Esophagus squamous epithelium (tissue), 5 donors: ENCODE results near the gene LCOR. TPM values are rescaled to one million over a fixed set of nuclear protein-coding genes. Genes with fewer than 3 reads are reported as not detected.

Source experiments
- DNase-seq: peaks from one replicate; lab custom pipeline; 2025; lab: John Stamatoyannopoulos, UW
- H3K27ac ChIP-seq, 4 donors: fragments of 200-600 bp; sonication (generic); one replicate each; pipeline ENCODE4 v1.5.1; 2016 to 2019; ENCODE audit warnings: mild to moderate bottlenecking in 1 of 4
- H3K27me3 ChIP-seq, 4 donors: fragments of 200-600 bp; sonication (generic); 1 replicate in 3 of 4; 2 replicates in 1 of 4; pipeline versions ENCODE4 v1.5.1 to v1.6.0; 2017 to 2021; ENCODE audit warnings: antibody characterized with exemption in 1 of 4
- H3K36me3 ChIP-seq, 3 donors: fragments of 200-600 bp; sonication (generic); one replicate each; pipeline ENCODE4 v1.5.1; 2016 to 2019
- H3K4me1 ChIP-seq, 3 donors: fragments of 200-600 bp; sonication (generic); one replicate each; pipeline ENCODE4 v1.5.1; 2017 to 2019
- H3K4me3 ChIP-seq, 4 donors: fragments of 200-600 bp; sonication (generic); 1 replicate in 3 of 4; 2 replicates in 1 of 4; pipeline ENCODE4 v1.5.1; 2016 to 2019; ENCODE audit warnings: mild to moderate bottlenecking in 2 of 4, moderate library complexity in 1 of 4
- H3K9me3 ChIP-seq, 3 donors: fragments of 200-600 bp; sonication (generic); one replicate each; pipeline ENCODE4 v1.5.1; 2016 to 2019
- POLR2A ChIP-seq, 4 donors: fragments of 450-650 bp; IDR thresholded peaks; one replicate each; pipeline ENCODE4 v1.6.1; 2017; ENCODE audit warnings: antibody characterized with exemption in 4 of 4, mild to moderate bottlenecking in 4 of 4, moderate library complexity in 3 of 4
- WGBS, 2 donors: methylation state at CpG; one replicate each; pipeline ENCODE4 v1.1.5; 2018; 5-methylcytosine and 5-hydroxymethylcytosine counted together
- intact Hi-C: fragments of 100-400 bp; cut with DNase I; formaldehyde crosslinking; loops from one replicate; pipeline ENCODE4 v1.15.0; 2022
- total RNA-seq, 4 donors: library from RNA; depleted of rRNA; stranded (reverse); fragments of >200 nt; gene quantifications; one replicate each; pipeline ENCODE4 v1.1.0, GENCODE V29; 2016
- TF ChIP-seq, protein P1 (sequence below), 6 experiments: fragments of 450-650 bp in 4 of 6; fragments of 200-600 bp in 2 of 6; sonication (generic) in 2 of 6; IDR thresholded peaks; one replicate each; pipeline ENCODE4 v1.5.1; 2016 to 2019; ENCODE audit warnings: antibody characterized with exemption in 6 of 6, mild to moderate bottlenecking in 4 of 6, moderate library complexity in 4 of 6
- donor health status: DM: yes; HTN: yes; CAD: no.

The LCOR gene
- total RNA-seq, 4 donors from 2014 or later = 16.9 to 112 (median 30.4) TPM

DNA sequence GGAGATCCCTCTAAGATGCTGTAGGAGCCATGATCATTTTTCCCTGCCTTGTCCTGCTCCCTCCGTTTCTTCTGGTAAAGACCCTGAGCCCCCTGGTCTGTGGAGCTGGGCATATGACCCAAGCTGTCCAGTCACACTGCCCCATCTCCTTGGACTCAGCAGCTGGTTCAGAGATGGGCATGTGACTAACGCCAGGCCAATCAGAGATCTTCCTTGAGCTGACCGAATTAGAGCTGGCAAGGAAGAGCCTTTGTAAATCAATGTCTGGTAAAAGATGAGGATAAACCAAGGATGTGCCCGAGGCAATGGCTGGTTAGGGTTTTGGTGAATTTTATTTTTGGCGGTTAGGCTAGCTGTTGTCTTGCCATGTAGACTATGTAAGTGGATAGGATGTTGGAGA lies 173.3 kb downstream of the LCOR start:
- no peak for DNase-seq
- intact Hi-C loops = no loop called here
- peaks cover 0 to 24% (median 11%) of the 10 kb centered on the region in 3 donors for H3K9me3 ChIP-seq
- no peak for TF ChIP-seq POLR2A (IDR thresholded peaks at IDR 0.05)
- TF ChIP-seq, protein P1, sequence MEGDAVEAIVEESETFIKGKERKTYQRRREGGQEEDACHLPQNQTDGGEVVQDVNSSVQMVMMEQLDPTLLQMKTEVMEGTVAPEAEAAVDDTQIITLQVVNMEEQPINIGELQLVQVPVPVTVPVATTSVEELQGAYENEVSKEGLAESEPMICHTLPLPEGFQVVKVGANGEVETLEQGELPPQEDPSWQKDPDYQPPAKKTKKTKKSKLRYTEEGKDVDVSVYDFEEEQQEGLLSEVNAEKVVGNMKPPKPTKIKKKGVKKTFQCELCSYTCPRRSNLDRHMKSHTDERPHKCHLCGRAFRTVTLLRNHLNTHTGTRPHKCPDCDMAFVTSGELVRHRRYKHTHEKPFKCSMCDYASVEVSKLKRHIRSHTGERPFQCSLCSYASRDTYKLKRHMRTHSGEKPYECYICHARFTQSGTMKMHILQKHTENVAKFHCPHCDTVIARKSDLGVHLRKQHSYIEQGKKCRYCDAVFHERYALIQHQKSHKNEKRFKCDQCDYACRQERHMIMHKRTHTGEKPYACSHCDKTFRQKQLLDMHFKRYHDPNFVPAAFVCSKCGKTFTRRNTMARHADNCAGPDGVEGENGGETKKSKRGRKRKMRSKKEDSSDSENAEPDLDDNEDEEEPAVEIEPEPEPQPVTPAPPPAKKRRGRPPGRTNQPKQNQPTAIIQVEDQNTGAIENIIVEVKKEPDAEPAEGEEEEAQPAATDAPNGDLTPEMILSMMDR (IDR thresholded peaks at IDR 0.05) = no peak
- no peak overlapping the region for H3K27ac ChIP-seq
- H3K4me3 ChIP-seq = no peak overlapping the region
- 82 to 84% methylated on average over 3 to 5 of the region's 5 CpGs for WGBS, 2 donors
- H3K4me1 ChIP-seq = no peaks in the 10 kb centered on the region
- no peaks in the 10 kb centered on the region for H3K27me3 ChIP-seq
- no peaks in the 10 kb centered on the region for H3K36me3 ChIP-seq

DNA sequence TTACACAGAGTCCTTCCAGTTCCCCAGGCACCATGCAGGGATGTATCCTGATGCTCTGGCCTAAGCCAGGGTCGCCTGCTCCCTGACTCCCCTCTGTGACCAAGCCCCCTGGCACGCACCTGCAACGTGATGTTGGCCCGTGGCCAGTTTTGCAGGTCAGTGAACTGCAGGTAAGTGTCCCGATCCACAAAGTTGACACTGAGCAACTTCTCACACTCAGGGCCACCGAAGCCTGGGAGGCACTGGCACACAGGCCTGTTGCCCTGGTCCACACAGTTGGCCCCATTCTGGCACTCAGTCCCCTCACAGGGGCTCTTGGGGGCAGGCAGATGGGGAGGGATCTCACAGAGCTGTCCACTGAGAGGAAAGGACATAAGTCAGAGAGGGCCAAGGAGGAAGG lies 174.3 kb downstream of the LCOR start:
- no peaks in the 10 kb centered on the region for H3K4me1 ChIP-seq
- 100% methylated on average over 1 of the region's 6 CpGs; no CpG with 5 or more reads in 1 of the 2 donors for WGBS, 2 donors
- TF ChIP-seq POLR2A (IDR thresholded peaks at IDR 0.05) = no peak
- TF ChIP-seq, protein P1 (IDR thresholded peaks at IDR 0.05) = no peak
- intact Hi-C loops = no loop called here
- H3K4me3 ChIP-seq = no peak overlapping the region
- no peak overlapping the region for H3K27ac ChIP-seq
- H3K9me3 ChIP-seq = peaks cover 0 to 24% (median 11%) of the 10 kb centered on the region in 3 donors
- no peaks in the 10 kb centered on the region for H3K36me3 ChIP-seq
- no peaks in the 10 kb centered on the region for H3K27me3 ChIP-seq
- no peak for DNase-seq

DNA sequence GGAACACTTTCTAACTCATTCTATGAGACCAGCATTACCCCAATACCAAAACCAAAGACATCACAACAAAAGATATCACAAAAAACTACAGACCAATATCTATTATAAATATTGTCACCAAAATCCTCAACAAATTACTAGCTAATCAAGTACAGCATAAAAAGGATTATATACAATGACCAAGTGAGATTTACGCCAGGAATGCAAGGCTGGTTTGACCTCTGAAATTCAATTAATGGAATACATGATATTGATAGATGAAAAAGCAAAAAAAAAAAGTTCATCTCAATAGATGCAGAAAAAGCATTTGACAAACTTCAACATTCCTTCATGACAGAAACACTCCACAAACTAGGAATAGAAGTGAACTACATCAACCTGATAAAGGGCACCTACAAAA lies 175.3 kb downstream of the LCOR start:
- Histone ChIP-seq H3K4me3 (no peak overlapping the region), H3K36me3 (no peaks in the 10 kb centered on the region), H3K27ac (no peak overlapping the region), H3K9me3 (peaks cover 0 to 24% (median 11%) of the 10 kb centered on the region in 3 donors), H3K27me3 (no peaks in the 10 kb centered on the region), H3K4me1 (no peaks in the 10 kb centered on the region)
- WGBS, 2 donors = 95 to 100% methylated on average over 1 of the region's 1 CpG
- intact Hi-C loops = no loop called here
- TF ChIP-seq POLR2A (IDR thresholded peaks at IDR 0.05) = no peak
- TF ChIP-seq, protein P1 (IDR thresholded peaks at IDR 0.05) = no peak
- DNase-seq = no peak

DNA sequence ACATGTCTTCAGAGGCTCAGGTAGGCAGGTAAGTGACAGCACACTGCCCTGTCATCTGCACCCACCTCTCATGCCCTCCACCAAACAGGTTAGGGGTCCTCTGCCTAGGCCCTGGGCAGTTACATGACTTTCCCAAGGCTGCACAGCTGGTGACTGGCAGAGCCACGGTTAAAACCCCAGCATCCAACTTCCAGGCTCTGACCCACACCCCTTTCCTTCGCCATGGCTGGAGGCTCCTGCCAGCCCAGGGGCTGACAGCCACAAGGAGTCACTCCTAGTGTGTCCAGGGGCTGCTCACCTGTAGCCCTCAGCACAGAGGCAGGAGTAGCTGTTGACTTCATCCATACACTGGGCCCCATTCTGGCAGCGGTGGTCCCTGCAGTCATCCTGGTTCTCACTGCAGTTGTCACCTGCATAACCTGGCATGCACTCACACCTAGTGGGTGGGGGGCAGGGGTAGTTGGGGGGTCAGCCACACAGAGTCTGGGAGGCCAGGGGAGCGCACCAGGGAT lies 178.7 kb downstream of the LCOR start:
- Histone ChIP-seq H3K27ac (no peak overlapping the region), H3K9me3 (peaks cover 0 to 24% (median 11%) of the 10 kb centered on the region in 3 donors), H3K4me3 (no peak overlapping the region), H3K36me3 (no peaks in the 10 kb centered on the region), H3K27me3 (no peaks in the 10 kb centered on the region), H3K4me1 (no peaks in the 10 kb centered on the region)
- 60 to 100% methylated on average over 1 of the region's 4 CpGs for WGBS, 2 donors
- DNase-seq = no peak
- intact Hi-C loops = no loop called here
- TF ChIP-seq, protein P1 (IDR thresholded peaks at IDR 0.05) = no peak
- no peak for TF ChIP-seq POLR2A (IDR thresholded peaks at IDR 0.05)

DNA sequence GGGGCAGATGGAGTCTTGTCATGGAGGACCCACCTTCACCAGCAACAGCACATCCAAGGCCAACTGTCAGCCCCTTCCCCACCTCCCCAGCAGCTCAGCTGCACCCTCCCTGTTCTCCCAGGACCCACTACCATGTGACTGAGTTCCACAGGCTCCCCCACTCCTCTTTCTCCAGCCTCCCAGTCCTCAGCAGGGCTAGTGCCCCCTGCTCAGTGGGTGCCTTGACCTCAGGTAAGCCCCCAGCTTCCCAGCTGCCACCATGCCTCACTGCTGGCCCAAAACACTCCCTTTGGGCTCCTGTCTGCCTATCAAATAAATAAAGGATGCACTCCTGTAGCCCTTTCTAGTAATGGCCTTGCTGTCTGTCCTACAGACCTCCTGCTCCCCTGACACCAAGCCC lies 179.3 kb downstream of the LCOR start:
- TF ChIP-seq, protein P1 (IDR thresholded peaks at IDR 0.05) = no peak
- no peak for TF ChIP-seq POLR2A (IDR thresholded peaks at IDR 0.05)
- Histone ChIP-seq H3K4me3 (no peak overlapping the region), H3K27ac (no peak overlapping the region), H3K36me3 (no peaks in the 10 kb centered on the region), H3K9me3 (peaks cover 0 to 22% (median 11%) of the 10 kb centered on the region in 3 donors), H3K27me3 (no peaks in the 10 kb centered on the region), H3K4me1 (no peaks in the 10 kb centered on the region)
- intact Hi-C loops = no loop called here
- no peak for DNase-seq
